AG10803 (cell line): Measurements from ENCODE around the gene CGB2.
"Not testable (repeated sequence)": the region's sequence is repeated elsewhere in the genome, so short reads cannot be mapped to it uniquely, and the experiment has no call there.

ENCODE experiments used
- DNase-seq: peaks from one replicate; pipeline ENCODE4 v3.0.0; 2010; ENCODE audit warnings: low read depth
- H3K4me3 ChIP-seq: 2 replicates; pipeline ENCODE4 v1.5.1; 2011; ENCODE audit warnings: mild to moderate bottlenecking, low read length, control low read depth
- TF ChIP-seq, protein P1 (sequence below): conservative IDR thresholded peaks from 2 replicates; pipeline ENCODE4 v1.5.1; 2011; ENCODE audit warnings: mild to moderate bottlenecking, low read length, control low read depth, inconsistent platforms

The CGB2 gene

GRCh38 chr19:49017666-49018351 is 13.9 kb upstream of the CGB2 start:
- TF ChIP-seq, protein P1, sequence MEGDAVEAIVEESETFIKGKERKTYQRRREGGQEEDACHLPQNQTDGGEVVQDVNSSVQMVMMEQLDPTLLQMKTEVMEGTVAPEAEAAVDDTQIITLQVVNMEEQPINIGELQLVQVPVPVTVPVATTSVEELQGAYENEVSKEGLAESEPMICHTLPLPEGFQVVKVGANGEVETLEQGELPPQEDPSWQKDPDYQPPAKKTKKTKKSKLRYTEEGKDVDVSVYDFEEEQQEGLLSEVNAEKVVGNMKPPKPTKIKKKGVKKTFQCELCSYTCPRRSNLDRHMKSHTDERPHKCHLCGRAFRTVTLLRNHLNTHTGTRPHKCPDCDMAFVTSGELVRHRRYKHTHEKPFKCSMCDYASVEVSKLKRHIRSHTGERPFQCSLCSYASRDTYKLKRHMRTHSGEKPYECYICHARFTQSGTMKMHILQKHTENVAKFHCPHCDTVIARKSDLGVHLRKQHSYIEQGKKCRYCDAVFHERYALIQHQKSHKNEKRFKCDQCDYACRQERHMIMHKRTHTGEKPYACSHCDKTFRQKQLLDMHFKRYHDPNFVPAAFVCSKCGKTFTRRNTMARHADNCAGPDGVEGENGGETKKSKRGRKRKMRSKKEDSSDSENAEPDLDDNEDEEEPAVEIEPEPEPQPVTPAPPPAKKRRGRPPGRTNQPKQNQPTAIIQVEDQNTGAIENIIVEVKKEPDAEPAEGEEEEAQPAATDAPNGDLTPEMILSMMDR, result peak; percentile 55
- H3K4me3 ChIP-seq, result peak overlapping the region; percentile 47
- peak; percentile 50 for DNase-seq

DNA sequence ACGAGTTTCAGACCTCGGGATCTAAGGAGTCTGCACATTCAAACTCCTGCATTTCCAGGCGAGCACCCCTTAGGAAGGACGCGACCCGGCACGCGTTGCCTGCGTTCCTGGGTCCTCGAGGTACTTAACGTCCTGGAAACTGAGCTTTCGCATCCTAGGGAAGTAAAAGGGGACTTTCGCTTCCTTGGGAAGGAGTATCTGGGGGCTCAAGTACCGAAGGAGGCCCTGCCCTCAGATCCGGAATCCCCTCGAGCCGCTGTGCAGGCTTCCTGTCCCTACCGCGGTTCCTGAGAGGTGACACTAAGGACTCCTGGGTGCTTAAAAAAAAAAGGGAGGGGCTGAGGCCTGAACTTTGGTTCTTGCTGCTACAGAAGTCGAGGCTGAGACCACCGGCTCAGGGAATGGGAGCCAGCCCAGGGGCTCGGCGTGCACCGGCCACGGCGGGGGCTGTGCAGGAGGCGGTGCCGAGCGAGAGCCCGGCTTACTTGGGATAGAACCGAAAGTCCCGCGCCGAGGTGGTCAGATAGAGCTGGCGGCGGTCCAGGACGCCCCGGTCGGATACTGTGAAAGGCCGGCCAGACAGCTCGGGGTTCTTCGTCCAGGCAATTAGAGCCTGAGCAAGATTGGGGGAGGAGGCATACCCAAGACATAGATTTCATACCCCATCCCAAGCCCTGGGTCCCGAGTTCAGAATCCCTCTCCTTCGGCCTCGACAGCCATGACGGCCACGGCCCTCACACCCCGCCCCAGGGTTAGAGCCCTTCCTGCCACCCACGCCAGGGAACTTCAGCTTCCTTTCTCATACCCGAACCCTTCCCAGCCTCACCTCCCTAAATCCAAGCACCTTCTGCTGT is 13.1 kb upstream of the CGB2 start:
- not testable (repeated sequence) for DNase-seq
- peak overlapping the region; percentile 47 for H3K4me3 ChIP-seq

GRCh38 chr19:49019242-49019932 is 12.3 kb upstream of the CGB2 start:
- TF ChIP-seq, protein P1, result no peak
- H3K4me3 ChIP-seq, result peak overlapping the region; percentile 47
- DNase-seq, result peak; percentile 18

GRCh38 chr19:49020342-49020741 is 11.3 kb upstream of the CGB2 start:
- H3K4me3 ChIP-seq, result no peak overlapping the region
- DNase-seq, result no peak
- TF ChIP-seq, protein P1, result no peak

GRCh38 chr19:49020931-49021895 is 10.5 kb upstream of the CGB2 start:
- no peak overlapping the region for H3K4me3 ChIP-seq
- TF ChIP-seq, protein P1, result no peak
- peak; percentile 39 for DNase-seq

GRCh38 chr19:49022116-49022515 is 9.6 kb upstream of the CGB2 start:
- no peak for DNase-seq
- TF ChIP-seq, protein P1, result no peak

GRCh38 chr19:49024233-49024632 is 7.5 kb upstream of the CGB2 start, which contains the start of gene CGB3:
TSS of gene CGB3 (minus strand) at chr19:49024333. CDS start at chr19:49023971, 362 bp downstream.
- DNase-seq, H3K4me3 ChIP-seq: not testable (repeated sequence)

More at GRCh38 chr19:49022116-49022515, 9.6 kb upstream of the CGB2 start:
- no peak overlapping the region for H3K4me3 ChIP-seq

- not testable (repeated sequence) for DNase-seq, H3K4me3 ChIP-seq
These were observed 6.6 kb upstream of the CGB2 start for GRCh38 chr19:49025088-49025487.

GRCh38 chr19:49025599-49025998 is 6.1 kb upstream of the CGB2 start:
- not testable (repeated sequence) for DNase-seq, H3K4me3 ChIP-seq

DNA sequence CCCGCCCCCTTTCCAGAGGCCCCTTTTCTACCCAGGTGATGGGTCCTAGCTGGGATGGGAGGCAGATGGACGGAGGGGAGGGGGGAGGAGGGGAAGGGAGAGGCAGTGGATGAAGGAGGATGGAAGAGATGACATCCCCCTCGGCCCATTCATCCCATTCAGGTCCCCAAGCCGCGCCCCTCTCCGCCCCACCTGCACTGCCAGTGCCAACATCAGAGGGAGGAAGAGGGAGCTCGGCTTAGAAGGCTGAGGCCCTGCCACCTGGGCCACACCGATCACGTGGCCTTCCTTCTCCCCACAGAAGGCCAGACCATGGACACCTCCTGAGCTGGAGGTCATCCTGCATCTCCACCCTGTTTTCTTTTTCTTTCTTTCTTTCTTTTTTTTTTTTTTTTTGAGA is 3.0 kb upstream of the CGB2 start:
- DNase-seq, H3K4me3 ChIP-seq: not testable (repeated sequence)

DNA sequence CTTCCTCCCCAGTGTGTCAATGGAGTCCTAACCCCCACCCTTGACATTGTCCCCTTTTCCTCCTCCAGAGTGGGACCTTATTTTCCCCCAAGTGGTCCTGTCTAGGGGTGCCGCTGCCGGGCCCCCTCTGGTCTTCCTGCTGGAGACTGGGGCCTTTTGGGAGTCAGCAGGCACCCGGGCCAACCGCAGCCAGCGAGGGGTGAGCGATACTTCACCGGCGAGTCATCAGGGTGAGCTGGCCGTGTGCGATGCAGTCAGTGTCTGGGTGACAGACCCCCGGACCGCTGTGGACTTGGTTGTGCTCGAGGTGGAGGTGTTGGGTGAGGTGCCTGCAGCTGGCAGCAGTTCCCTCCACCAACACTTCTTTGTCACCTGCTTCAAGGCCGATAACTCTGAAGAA is 1.9 kb upstream of the CGB2 start:
- not testable (repeated sequence) for DNase-seq, H3K4me3 ChIP-seq
